ENCODE measurements around the gene MUSTN1.

MUSTN1 gene

DNA sequence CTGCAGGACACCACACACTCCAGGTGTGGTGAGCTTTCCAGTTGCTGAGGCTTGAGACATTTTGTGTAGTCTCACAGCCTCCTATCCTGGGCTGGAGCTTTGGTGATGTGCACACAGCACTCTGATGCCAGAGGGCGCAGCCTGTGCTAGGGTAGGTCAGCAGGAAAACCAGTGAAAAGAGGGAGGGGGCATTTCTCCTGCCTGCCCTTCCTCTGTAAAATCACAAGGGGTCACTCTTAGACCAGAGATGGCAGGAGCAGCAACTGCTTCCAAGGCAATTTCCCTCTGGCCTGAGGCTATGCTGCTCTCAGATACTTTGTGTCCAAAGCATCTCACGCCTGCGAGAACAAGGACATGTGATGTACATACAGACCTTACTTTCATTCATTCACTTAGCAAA is 16.5 kb upstream of the MUSTN1 start:
- peak; percentile 52 for DNase-seq

DNA sequence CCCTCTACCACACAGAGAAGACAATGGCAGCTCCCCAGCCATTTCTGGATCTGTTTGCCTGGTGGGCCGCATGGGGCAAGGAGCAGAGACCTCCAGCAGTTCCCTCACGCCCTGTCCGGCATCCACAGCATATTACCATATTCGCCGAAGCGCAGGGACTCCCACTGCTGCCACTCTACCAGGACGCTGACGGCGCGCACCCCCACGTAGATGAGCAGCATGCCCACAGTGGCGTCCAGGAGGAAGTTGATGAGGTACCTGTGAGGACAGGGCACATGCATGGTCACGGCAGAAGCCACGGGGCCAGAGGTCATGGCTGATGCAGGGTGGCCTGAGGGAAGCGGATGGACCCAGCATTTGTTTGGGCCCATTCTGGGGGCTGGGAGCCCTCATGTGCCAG is 14.8 kb upstream of the MUSTN1 start:
- DNase-seq, result no peak

DNA sequence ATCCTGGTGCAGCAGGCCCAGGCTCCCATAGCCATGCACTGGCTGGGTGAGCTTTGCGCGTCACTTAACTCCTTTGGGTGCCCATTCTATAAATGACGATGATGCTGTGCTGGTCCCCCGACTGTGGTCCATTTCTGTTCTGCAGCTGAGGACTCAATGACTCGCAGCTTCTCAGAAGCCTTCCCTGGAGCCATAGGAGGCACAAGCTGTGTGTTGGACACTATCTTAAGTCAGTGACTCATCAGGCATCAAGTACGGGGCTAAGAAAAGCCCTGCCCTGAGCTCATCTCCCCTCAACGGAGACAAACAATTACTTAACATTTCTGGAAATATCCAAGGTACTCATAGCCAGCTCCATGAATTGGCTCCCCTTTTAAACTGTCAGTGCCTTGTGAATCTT is 13.8 kb upstream of the MUSTN1 start:
- no peak for DNase-seq

DNA sequence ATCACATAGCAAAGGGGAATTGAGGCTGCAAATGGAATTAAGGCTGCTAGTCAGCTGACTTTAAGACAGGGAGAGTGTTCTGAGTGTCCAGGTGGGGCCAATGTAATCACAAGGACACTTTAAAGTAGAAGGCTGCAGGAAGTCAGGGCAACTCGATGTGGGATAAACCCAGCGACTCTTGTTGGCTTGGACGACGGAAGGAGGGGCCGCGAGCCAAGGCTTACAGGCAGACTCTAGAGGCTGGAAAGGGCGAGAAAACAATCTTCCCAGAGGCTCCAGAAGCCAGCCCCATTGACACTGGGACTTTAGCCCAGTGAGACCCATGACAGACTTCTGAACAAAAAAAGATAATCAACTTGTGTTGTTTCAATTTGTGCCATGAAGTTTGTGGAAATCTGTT is 12.9 kb upstream of the MUSTN1 start:
- no peak for DNase-seq

DNA sequence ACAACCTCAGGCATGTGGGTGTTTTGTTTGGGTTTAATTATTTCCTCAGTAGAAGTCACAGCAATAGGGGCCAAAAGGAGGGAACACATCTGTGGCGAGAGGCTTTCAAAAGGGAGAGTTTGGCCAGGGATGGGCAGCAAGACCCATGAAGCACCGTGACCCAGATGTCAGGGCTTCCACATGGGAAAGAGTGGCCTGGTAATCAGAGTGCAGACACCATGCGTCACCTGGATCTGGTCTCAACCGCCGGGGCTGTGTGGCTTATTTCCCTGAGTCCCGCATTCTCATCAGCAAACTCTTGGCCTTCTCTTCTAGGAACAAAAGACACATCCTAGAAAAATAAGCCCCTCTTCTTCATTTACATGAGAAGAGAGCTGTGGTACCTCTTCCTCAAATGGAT is 12.4 kb upstream of the MUSTN1 start:
- no peak for DNase-seq

DNA sequence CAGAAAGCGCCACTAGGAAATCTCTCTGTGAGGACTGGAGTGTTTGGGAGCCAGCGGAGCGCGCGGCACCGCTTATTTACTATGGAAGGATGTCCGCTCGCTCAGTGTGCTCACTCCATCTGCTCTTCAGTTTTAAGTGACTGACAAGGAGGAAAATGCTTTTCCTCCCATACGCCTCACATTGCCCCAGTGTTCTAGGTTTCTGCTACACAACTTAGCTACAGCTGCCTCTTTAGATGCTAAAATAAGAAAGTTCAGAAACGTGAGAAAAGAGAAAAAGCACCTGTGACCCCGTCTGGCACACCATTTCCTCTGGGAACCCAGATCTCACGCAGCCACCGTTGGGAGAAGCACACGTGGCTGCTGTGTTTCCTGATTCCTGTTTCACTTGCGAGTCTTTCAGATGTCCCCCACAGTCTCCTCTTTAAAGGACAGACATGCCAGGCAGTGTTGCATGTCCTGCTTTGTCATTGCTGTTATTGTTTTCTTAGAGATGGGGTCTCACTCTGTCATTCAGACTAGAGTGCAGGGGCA is 11.7 kb upstream of the MUSTN1 start:
- no peak for DNase-seq

DNA sequence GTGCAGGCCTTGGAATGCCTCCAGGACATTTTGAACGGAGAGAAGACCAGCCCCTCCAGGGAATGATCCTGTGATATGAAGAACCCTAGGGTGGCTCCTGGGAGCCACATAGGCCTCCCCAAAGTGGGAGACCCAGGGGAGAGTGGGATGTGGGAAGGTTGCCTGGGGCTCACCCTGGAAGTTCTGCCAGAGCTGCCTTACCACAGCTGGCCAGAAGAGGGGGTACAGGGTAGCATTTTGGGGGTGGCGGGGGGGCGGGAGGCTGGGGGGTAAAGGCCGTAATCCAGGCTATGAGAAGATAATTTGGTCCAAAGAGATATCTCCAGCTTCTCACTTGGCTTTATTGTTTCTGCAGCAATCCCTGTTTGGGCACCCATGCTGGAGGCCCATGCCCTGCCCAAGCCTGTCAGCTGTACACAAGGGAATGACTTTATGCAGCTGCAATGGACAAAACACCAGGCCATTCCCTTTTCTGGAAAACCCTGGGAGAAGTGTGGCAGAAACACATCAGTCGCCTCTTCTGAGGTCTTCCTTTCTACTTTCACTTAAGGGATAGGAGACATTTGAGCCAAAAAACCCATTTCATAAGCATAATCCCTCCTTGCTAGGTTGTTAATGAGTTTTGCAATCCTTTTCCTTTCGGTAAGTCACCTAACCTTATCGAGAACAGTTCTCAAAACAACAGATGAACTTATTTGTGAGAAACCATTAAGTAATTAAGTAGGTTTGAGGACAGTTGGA is 11.0 kb upstream of the MUSTN1 start:
- no peak for DNase-seq

DNA sequence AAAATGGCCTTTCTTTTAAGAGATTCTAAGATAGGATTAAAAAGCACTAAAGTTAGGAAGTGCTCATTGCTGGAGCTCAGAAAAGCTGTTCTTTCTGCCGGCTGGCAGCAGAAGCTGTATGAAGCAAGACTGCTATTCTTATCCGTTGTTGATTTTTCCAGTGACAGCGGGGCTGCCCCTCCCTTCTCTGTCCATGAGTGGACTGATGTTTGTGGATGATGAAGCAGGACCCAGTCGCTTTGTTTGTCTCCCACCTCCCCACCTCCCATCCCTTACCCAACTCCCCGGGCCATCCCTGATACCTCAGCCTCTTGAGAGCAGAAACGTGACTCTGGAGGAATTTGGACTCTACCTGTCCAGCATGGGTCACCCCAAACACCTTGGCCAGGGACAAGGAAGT is 10.3 kb upstream of the MUSTN1 start:
- no peak for DNase-seq

DNA sequence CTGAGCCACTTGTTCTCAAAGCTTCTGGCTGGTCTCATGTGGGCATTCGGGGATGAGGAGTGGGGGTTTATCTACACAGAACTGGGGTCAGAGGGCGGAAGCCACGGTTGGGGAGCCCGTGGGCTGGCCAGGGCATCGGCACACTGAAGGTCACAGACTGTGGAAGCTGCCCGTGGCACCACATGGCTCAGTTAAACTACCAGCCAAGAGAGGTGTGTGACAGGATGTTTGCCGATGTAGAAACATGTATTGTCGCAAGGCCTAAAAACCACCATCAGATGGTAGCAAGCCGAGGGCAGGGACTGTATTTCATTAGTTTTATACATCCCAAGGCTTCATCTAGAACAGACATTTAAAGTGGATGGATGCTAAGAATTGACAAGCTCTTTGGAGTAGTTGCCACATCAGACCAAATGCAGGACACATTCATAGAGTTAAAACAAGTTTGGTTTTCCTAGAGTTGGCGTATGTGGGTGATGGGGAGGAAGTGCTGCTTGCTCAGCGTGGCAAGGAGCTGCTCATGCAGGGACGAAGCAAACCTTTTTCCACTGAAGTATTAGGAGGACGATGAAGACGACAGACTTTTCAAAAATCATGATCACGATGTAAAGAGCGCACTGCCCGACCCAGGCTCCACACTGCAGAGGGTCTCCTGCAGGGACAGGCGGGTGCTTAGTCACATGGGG is 9.6 kb upstream of the MUSTN1 start:
- DNase-seq, result no peak

DNA sequence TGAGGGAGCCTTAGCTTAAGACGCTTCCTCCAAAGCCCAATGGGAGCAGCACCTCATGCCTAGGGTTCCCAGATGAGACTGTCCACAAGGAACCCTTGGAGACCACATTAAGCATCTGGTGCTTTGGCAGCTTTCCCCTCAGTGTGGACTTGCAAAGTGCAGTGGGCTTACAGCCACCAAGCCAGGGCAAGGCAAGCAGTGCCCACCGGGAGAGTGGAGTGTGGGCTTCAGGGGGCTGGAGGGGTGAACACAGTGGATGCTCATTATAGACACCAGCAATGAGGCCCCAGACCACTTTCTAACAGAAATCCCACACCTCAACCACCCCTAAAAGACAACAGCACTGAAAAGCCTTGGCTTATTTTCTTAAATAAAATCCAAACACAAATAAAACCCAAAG is 9.1 kb upstream of the MUSTN1 start:
- DNase-seq, result no peak

DNA sequence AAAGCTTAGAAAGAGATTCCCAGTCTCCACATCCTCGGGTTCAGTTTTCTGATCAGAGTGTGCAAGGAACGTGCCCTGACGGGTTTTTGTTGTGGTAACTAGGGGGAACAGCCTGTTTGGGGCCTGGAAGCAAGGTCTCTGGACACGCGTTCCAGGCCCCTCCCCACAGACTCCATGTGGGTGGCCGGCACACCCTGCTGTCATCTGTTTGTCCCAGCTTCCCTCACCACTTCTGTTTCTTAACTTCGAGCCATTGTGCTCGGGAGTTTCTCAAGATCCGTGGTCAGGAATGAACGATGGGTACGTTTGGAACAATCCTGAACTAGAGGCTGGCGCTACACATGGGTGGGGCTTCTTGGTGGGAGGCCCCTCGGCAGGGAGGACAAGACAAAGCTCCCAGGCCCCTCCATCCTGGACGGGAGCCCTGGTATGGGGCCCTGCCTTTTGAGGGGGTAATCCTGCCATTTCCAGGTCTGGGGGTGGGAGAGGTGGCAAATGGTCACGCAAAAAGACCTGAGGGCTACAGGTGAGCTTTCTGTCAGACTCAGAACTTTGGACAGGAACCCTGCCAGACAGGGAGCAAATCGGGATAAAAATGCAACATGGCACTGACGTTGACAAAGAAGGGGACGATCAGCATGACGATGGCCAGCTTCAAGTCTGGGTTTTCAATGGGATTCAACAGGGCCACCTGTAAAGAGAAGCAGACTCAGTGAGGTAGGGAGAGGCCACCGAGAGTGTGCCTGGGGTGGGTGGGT is 8.5 kb upstream of the MUSTN1 start:
- no peak for DNase-seq

DNA sequence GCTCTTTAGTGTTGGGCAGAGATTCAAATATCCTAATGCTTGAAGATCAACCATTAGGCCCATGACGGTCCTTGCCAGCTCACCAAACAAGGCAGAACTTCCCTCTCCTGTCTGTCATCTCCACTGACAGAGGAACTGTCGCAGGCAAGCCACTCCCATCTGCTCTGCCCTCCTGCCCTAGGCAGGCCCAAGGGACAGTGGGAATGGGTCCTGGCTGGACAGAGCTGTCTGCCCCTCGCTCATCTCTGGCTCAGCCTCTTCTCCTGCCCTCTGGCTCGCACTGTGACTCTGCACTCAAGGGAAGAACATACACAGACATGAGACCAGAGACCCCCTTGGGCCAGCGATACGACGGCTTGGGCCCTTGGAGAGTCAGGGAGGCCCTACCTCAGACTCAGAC is 7.6 kb upstream of the MUSTN1 start:
- no peak for DNase-seq

DNA sequence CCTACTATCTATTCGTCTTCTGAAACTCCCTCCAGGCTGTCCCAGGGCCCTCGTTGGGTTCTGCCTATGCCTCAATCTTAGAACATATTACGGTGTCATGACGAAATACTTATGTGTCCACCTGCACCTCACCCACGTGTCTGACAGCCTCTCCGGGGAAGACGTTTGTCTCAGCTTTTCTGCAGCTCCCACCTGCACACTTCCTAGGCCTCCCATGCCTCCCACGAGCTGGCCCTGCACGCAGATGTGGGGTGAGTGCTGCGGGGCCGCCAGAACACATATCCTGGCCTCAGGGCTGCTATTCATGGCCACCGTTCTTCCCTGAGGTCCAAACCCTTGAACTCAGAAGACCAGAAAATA is 7.1 kb upstream of the MUSTN1 start:
- DNase-seq, result no peak

DNA sequence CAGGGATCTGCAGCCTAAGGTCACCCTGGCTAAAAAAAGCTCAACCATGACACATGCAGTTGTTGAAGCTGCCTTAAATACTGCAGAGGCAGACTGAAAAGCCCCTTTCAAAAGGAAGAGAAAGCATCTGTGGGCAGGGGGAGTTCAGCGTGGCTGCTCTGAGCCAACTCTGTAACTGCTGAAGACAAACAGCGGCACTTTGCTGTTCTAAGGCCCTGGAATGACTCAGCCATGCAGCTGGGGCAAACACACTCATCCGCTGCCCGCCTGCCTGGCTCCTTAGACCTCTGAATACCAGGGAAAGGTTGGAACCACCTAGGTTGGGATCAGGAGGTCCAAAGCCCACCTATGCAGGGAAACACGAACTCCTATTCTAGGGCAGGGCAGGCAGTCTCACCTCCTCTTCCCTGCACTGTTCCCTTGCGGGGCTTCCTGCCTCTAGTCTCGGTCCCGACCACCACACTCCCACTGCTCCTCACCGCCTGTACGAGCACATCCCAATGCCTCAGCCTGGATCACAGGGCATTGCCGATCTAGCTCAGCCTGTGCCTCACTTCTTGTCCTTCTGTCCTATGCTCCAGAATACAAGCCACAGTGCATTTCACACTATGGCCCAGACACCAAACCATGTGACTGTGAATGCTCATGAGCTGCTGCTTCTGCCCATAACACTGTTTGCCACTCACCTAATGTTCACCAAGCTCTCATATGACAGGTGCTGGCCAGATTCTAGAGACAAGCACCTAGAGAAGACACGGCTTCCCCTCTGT is 6.6 kb upstream of the MUSTN1 start:
- DNase-seq, result no peak

DNA sequence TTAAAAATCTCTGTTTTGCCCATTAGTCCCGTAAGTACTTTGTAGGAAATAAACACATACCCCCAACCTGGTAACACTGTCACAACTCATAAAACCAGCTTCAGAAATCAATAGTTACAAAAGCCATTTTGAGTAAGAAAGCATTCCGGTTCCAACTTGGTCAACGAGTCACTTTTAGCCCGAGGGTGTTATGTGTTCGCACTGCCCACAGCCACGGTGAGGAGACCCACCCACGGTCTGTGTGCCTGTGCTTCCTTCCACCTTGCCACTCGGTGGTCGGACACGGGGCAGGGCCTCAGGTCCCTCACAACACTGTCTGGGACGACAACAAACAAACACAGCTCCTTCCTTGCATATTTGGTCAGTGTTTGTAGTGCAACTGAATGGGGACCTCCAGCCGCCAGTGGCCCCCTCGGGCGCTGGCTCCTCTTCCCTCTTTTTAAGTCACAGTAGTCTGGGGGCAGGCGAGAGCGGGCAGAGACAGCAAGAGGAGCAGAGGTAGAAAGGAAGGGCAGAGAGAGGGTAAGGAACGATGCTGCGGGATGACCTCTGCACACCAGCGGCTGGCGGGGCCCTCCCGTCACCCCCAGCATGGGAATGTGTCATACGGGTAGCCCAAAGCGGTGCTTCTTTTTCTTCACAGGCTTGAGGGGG is 5.2 kb upstream of the MUSTN1 start:
- no peak for DNase-seq

DNA sequence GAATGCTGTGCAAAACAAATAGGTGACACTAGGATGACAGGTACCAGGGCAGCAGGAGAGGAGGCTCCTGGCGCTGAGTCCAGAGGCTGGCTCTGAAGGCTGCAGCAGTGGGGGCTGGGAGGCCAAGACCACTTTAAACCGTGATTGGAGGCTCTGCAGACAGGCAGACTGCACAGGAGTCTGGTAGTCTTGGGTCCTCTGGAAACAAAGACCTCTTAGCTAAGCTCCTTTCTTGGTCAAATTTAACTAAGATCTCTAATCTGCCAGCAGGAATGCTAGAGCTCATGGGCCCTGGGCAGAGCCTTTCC is 4.4 kb upstream of the MUSTN1 start:
- DNase-seq, result no peak

DNA sequence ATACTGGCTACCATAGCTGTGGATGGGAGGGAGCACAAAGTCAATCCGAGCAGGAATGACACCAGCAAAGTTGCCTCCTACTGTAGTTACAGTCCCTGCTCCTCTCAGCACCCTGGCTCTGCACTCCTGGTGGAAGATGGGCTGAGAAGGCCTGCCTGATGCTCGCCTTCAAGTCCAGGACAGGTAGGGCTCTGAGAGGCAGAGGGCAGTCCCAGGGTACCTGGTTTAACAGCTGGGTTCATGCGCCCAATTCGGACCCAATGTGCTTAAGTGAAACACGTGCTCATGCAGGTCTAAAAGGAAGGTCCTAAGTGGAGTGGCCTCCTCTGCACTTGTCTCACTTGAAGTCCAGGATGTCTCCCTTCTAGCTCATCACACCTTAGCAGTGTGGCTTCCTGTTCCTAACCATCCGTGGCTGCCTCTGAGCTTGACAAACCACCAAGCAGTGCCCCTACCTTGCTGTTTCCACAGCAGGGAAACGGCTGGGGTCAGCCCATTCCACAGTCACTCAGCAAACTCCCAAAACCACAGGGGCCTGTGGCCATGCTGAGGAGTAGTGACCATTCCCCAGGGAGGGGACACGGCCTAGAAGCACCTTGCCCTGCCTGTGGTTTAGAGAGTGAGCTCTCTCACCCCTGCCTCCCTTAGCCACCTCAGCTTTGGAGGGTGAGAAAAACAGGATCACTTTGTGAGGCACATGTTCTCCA is 3.9 kb upstream of the MUSTN1 start:
- DNase-seq, result no peak

DNA sequence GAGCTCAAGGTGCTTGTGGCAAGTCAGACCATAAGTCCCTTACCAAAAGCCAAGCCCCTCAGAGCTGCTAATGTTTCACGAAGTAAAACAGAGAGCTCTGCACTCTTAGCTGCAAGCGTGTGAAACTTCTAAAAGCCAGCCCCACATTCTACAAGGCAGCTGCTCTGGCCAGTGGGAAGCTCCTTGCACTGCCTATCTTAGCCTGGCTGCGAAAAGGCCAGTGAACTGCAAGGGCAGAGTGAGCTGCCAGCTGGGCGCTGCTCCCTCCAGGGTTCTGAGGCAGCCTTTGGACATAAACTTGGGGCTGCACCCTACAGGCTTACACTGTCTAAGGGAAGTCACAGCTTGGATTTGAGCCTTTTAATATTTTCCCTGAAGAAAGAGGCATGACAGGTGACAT is 2.2 kb upstream of the MUSTN1 start:
- DNase-seq, result no peak

DNA sequence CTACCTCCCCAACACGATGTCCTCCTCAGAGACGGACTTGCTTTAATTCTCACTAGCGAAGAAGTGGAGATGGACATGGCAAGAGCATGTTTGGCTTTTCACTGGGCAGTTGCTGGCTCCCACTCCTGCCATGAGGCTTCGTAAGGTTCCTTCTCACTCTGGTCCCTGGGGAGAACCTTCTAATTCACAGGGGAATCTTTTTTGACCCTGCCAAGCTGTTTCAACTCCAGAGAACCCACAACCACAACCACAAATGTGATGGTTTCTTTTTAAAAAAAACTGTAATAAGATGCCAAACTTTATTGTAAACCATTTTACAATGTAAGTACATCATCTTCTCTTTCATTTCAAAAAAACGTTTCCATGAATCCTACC is 1.6 kb upstream of the MUSTN1 start:
- DNase-seq, result no peak

DNA sequence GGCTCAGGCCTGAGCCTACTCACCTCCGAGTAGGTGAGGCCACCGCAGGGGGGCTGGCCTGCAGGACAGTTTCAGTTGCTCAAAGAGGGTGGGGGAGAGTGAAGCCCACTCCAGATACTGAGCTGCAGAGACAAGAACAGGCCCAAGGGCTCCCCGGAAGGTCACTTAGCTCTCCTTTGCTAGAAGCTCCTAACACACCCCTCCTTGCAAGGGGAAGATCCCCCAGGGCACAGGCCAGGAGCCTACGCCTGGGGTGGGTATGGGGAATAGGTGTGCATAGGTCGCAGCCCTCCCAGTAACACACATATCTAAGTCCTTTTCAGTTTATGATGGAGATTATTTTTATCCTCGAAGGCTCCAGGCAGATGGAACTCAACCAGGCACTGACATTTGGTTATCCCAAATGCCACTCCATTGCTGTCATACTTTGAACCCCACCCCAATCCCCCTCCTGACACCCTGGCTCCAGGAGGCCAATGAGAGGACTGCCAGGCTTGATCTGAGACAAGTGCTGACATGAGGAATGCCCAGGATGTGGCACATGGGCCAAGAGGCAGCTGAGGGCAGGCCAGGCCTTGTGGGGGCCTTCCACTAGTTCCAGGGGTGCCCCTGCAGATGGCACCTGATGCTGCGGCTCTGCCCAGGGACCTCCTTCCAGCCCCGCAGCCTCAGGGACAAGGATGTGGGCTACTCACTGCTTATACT is 1.1 kb upstream of the MUSTN1 start:
- DNase-seq, result no peak

DNA sequence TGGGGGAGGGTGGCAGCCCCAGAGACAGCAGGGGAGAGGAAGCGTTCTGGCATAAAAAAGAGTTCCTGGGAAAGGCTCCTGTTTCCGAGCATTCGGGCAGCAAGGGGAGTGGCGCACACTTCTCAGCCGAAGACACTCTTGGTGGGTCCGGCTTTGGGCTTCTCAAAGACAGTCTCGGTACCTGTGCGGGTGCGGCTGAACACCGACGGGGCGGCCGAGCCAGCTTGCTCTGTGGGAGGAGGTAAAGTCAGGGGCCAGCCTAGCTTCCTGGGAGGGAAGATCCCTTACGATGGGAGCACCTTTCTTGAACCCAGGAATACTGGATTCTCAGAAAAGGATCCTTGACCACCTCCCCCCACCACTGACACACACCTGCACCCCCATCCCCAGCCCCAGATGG is 1.6 kb downstream of the MUSTN1 start:
- DNase-seq, result no peak

All from RPMI8226 (cell line).